Right atrium auricular region (tissue), 2 donors: ENCODE results near the gene LTO1. TPM values are rescaled to one million over a fixed set of nuclear protein-coding genes. Genes with fewer than 3 reads are reported as not detected.
"Not testable (repeated sequence)": the region's sequence is repeated elsewhere in the genome, so short reads cannot be mapped to it uniquely, and the experiment has no call there.

Experiments used
- DNase-seq: peaks from one replicate; pipeline ENCODE4 v3.0.0-alpha.2; 2019; ENCODE audit warnings: low spot score
- H3K27ac ChIP-seq, 2 donors: fragments of 200-600 bp; sonication (generic); 1 replicate in 1 of 2; 2 replicates in 1 of 2; pipeline ENCODE4 v1.5.1; 2016 to 2019
- H3K27me3 ChIP-seq, 2 donors: fragments of 200-600 bp; sonication (generic); one replicate each; pipeline versions ENCODE4 v1.5.1 to v1.6.0; 2017 to 2019
- H3K36me3 ChIP-seq: fragments of 200-600 bp; sonication (generic); one replicate; pipeline ENCODE4 v1.5.1; 2016
- H3K4me1 ChIP-seq, 2 donors: fragments of 200-600 bp; sonication (generic); one replicate each; pipeline versions ENCODE4 v1.5.1 to v1.6.0; 2017 to 2019
- H3K4me3 ChIP-seq, 2 donors: fragments of 200-600 bp; sonication (generic); 1 replicate in 1 of 2; 2 replicates in 1 of 2; pipeline ENCODE4 v1.5.1; 2017 to 2019; ENCODE audit warnings: mild to moderate bottlenecking in 1 of 2, moderate library complexity in 1 of 2
- H3K9me3 ChIP-seq, 2 donors: fragments of 200-600 bp; sonication (generic); one replicate each; pipeline ENCODE4 v1.5.1; 2019
- total RNA-seq, 2 donors: library from RNA; depleted of rRNA; stranded (reverse); fragments of >200 nt; gene quantifications; one replicate each; pipeline ENCODE4 v1.1.0, GENCODE V29; 2016
- TF ChIP-seq, protein P1 (sequence below), 2 donors: fragments of 200-600 bp; sonication (generic); IDR thresholded peaks; one replicate each; pipeline ENCODE4 v1.5.1; 2019; ENCODE audit warnings: antibody characterized with exemption in 2 of 2

Gene LTO1
- total RNA-seq, 2 donors from 2014 or later = 4.7 to 6.0 TPM

DNA sequence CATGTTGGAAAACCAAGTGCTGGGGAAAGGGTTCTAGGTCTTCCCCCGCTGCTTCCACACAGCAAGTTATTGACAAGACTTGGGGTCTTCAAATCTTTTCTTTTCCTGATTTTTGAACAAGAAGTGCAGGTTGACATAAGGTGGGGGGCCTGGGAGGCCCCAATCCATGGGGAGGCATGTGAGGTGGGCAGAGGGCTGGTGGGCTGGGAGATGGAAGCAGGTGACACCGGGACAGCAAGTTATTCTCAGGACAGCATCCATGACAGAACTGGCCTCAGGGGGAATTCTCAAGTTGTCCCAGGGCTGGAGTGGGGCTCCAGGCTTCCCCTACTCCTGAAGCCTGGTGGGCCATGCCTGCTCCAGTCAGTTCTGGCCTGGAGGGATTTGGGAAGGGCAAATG is 23.2 kb upstream of the LTO1 start:
- Histone ChIP-seq H3K4me1 (peaks cover 0 to 14% of the 10 kb centered on the region in 2 donors), H3K27me3 (peaks cover 10 to 17% of the 10 kb centered on the region in 2 donors), H3K9me3 (no peaks in the 10 kb centered on the region), H3K4me3 (no peak overlapping the region), H3K36me3 (no peaks in the 10 kb centered on the region), H3K27ac (no peak overlapping the region)
- TF ChIP-seq, protein P1, sequence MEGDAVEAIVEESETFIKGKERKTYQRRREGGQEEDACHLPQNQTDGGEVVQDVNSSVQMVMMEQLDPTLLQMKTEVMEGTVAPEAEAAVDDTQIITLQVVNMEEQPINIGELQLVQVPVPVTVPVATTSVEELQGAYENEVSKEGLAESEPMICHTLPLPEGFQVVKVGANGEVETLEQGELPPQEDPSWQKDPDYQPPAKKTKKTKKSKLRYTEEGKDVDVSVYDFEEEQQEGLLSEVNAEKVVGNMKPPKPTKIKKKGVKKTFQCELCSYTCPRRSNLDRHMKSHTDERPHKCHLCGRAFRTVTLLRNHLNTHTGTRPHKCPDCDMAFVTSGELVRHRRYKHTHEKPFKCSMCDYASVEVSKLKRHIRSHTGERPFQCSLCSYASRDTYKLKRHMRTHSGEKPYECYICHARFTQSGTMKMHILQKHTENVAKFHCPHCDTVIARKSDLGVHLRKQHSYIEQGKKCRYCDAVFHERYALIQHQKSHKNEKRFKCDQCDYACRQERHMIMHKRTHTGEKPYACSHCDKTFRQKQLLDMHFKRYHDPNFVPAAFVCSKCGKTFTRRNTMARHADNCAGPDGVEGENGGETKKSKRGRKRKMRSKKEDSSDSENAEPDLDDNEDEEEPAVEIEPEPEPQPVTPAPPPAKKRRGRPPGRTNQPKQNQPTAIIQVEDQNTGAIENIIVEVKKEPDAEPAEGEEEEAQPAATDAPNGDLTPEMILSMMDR (IDR thresholded peaks at IDR 0.05) = no peak
- no peak for DNase-seq

DNA sequence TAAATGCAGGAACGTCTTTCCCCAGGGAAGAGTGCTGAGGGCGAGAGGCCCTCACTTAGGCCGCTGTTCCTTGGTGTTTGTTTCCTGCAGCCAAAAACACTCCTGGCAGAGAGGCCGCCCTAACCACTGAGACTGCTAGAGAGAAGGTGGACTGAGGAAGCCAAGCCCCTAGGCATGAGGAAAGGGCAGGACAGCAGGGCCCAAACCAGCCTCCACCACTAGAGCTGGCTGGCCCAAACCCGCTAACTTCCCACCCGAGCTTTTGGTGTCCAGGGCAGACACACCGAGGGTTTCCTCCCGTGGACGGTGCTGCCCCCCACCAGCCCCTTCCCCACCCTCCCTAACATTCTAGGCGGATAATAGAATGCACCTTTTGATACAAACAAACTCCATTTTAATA is 22.7 kb upstream of the LTO1 start:
- no peak overlapping the region for H3K27ac ChIP-seq
- H3K4me3 ChIP-seq = no peak overlapping the region
- no peak for DNase-seq
- H3K27me3 ChIP-seq = peaks cover 5 to 12% of the 10 kb centered on the region in 2 donors
- TF ChIP-seq, protein P1 (IDR thresholded peaks at IDR 0.05) = no peak
- H3K9me3 ChIP-seq = no peaks in the 10 kb centered on the region
- peaks cover 0 to 9% of the 10 kb centered on the region in 2 donors for H3K4me1 ChIP-seq
- H3K36me3 ChIP-seq = no peaks in the 10 kb centered on the region

DNA sequence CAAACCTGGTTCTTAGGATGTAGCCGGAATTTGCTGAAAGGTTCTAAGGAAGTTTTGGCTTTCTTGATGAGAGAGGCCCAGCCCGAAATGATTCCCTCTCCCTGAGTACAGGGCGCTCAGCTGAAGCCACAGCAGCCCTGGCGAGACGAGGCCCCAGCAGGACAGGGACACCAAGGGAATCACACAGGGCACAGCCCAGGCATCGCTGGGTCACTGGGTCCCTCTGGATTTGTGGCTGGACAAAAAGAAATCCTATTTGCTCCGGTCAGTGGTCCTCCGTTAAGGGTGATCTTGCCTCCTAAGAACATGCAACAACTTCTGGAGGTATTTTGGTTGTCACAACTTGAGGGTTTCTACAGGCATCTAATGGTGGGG is 22.3 kb upstream of the LTO1 start:
- no peak overlapping the region for H3K27ac ChIP-seq
- no peak overlapping the region for H3K4me3 ChIP-seq
- peaks cover 4 to 8% of the 10 kb centered on the region in 2 donors for H3K27me3 ChIP-seq
- no peaks in the 10 kb centered on the region for H3K36me3 ChIP-seq
- TF ChIP-seq, protein P1 (IDR thresholded peaks at IDR 0.05) = no peak
- DNase-seq = no peak
- H3K4me1 ChIP-seq = peaks cover 0 to 8% of the 10 kb centered on the region in 2 donors
- H3K9me3 ChIP-seq = peaks cover 0 to 1% of the 10 kb centered on the region in 2 donors

DNA sequence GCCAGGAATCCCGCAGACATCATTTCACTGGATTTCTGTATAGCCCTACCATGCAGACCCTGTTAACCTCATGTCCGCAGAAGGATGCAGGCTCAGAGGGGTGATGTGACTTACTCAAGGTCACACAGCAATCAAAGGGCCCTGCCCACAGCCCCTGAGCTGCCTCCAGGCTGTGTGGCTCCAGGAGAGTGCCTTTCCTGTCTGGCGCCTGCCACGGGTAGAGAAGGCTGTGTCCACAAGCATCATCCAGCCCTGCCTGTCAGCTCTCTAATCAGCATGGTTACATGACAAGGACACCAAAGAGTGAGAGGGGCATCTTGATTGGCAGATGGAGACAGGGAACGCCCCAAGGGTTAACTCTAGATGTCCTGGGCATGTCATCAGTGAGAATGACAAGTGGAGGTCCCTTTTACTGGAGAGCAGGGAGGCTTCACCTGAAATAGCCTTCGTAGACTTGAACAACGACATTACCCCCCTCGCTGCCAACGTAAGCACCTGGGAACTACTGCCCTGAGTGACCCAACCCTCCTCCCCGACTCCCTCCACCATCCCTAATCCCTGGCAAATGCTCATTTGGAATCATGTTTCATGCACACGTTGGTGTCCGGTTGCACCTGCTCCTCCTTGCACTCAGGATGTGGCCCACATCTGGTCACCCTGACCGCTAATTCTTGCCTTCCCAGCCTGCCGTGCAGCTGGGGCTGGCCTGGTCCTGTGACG is 21.8 kb upstream of the LTO1 start:
- Histone ChIP-seq H3K27me3 (peaks cover 3 to 4% of the 10 kb centered on the region in 2 donors), H3K9me3 (peaks cover 0 to 7% of the 10 kb centered on the region in 2 donors), H3K27ac (no peak overlapping the region), H3K4me1 (peaks cover 0 to 8% of the 10 kb centered on the region in 2 donors), H3K36me3 (no peaks in the 10 kb centered on the region), H3K4me3 (no peak overlapping the region)
- DNase-seq = no peak
- TF ChIP-seq, protein P1 (IDR thresholded peaks at IDR 0.05) = no peak

DNA sequence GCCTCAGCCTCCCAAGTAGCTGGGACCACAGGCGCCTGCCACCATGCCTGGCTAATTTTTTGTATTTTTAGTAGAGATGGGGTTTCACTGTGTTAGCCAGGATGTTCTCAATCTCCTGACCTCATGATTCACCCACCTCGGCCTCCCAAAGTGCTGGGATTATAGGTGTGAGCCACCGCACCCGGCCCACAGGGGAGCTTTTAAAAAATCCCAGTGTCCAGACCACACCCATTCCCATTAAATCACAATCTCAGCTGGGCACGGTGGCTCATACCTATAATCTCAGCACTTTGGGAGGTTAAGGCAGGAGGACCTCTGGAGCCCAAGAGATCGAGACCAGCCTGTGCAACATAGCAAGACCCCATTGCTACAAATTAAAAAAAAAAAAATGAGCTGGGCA is 20.8 kb upstream of the LTO1 start:
- not testable (repeated sequence) for H3K4me1 ChIP-seq, DNase-seq, H3K36me3 ChIP-seq, H3K27ac ChIP-seq, H3K27me3 ChIP-seq, H3K9me3 ChIP-seq, H3K4me3 ChIP-seq

DNA sequence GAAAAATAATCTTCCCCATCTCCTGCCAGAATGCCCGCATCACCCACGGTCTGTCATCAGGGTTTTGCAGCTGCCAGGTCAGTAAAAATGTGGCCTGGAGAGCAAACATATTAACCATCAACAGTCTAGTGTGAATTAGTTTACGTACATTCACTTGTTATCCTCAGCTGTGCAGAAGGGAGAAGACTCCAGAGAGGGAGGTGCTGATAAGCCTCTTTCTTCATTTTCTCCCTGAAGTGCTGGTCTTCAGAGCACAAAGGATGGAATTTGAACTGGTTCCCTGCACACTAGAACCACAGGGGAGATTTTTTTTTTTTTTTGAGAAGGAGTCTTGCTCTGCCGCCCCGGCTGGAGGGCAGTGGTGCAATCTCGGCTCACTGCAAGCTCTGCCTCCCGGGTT is 20.4 kb upstream of the LTO1 start:
- H3K36me3 ChIP-seq = no peaks in the 10 kb centered on the region
- no peaks in the 10 kb centered on the region for H3K27me3 ChIP-seq
- peaks cover 0 to 4% of the 10 kb centered on the region in 2 donors for H3K4me1 ChIP-seq
- TF ChIP-seq, protein P1 (IDR thresholded peaks at IDR 0.05) = no peak
- peaks cover 0 to 8% of the 10 kb centered on the region in 2 donors for H3K9me3 ChIP-seq
- no peak overlapping the region for H3K27ac ChIP-seq
- no peak for DNase-seq
- no peak overlapping the region for H3K4me3 ChIP-seq
